Thyroid gland (tissue), 4 donors: Measurements from ENCODE around the gene UBE2E3.

Experiments used
- POLR2A ChIP-seq, 2 donors: fragments of 450-650 bp; IDR thresholded peaks; one replicate each; pipeline ENCODE4 v1.6.1; 2017; ENCODE audit warnings: antibody characterized with exemption in 2 of 2, mild to moderate bottlenecking in 2 of 2, moderate library complexity in 1 of 2
- TF ChIP-seq, protein P1 (sequence below), 6 experiments: fragments of 200-600 bp in 3 of 6; fragments of 450-650 bp in 3 of 6; sonication (generic) in 3 of 6; IDR thresholded peaks; one replicate each; pipeline ENCODE4 v1.5.1; 2016 to 2019; ENCODE audit warnings: antibody characterized with exemption in 6 of 6, mild to moderate bottlenecking in 2 of 6, inconsistent platforms in 1 of 6, moderate library complexity in 1 of 6

DNA sequence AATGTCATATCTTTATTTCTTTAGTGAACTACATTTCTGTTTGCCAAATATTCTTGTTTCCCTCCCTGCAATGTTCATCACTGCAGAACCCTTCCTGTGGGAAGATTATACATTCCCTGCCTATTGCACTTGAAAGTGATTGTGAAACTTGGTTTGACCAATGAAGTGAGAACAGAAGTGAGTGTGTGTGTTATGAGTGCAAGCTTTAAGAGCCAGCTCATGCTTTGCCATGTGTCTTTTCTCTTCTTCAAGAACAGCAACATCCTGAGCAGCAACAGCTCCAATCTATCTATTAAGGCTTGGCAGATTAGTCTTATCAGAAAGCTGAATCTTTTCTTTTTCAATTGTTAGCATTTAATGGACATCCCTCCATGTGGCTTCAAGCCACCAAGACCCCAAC lies 42.0 kb upstream of the UBE2E3 start:
- no peak for TF ChIP-seq POLR2A (IDR thresholded peaks at IDR 0.05)
- TF ChIP-seq, protein P1, sequence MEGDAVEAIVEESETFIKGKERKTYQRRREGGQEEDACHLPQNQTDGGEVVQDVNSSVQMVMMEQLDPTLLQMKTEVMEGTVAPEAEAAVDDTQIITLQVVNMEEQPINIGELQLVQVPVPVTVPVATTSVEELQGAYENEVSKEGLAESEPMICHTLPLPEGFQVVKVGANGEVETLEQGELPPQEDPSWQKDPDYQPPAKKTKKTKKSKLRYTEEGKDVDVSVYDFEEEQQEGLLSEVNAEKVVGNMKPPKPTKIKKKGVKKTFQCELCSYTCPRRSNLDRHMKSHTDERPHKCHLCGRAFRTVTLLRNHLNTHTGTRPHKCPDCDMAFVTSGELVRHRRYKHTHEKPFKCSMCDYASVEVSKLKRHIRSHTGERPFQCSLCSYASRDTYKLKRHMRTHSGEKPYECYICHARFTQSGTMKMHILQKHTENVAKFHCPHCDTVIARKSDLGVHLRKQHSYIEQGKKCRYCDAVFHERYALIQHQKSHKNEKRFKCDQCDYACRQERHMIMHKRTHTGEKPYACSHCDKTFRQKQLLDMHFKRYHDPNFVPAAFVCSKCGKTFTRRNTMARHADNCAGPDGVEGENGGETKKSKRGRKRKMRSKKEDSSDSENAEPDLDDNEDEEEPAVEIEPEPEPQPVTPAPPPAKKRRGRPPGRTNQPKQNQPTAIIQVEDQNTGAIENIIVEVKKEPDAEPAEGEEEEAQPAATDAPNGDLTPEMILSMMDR (IDR thresholded peaks at IDR 0.05), result no peak
